OCI-LY3 (cell line): ENCODE measurements around the gene ETNK2.

ENCODE experiments used
- EZH2phosphoT487 ChIP-seq: fragments of 200-600 bp; shearing (Covaris generic); IDR thresholded peaks from 2 replicates; pipeline ENCODE4 v1.6.1; 2018; ENCODE audit warnings: antibody characterized with exemption, mixed run types, low read depth
- TF ChIP-seq, protein P1 (sequence below): fragments of 200-600, 300-600 bp; sonication (generic); IDR thresholded peaks from 2 replicates; pipeline ENCODE4 v1.5.1; 2014; ENCODE audit warnings: antibody characterized with exemption, low read length, low read depth

DNA sequence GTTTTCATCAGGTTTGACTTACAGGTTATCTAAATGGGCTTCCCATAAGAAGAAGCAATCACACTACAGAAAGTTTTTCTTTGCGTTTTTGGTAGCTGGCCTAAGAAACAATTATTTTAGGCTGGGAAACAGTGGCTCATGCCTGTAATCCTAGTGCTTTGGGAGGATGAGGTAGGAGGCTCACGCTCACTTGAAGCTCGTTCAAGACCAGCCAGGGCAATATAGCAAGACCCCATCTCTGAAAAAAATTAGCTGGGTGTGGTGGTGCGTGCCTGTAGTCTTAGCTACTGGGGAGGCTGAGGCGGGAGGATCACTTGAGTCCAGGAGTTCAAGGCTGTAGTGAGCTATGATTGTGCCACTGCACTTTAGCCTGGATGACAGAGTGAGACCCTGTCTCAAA lies 15.9 kb upstream of the ETNK2 start:
- TF ChIP-seq, protein P1, sequence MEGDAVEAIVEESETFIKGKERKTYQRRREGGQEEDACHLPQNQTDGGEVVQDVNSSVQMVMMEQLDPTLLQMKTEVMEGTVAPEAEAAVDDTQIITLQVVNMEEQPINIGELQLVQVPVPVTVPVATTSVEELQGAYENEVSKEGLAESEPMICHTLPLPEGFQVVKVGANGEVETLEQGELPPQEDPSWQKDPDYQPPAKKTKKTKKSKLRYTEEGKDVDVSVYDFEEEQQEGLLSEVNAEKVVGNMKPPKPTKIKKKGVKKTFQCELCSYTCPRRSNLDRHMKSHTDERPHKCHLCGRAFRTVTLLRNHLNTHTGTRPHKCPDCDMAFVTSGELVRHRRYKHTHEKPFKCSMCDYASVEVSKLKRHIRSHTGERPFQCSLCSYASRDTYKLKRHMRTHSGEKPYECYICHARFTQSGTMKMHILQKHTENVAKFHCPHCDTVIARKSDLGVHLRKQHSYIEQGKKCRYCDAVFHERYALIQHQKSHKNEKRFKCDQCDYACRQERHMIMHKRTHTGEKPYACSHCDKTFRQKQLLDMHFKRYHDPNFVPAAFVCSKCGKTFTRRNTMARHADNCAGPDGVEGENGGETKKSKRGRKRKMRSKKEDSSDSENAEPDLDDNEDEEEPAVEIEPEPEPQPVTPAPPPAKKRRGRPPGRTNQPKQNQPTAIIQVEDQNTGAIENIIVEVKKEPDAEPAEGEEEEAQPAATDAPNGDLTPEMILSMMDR = no peak
- TF ChIP-seq EZH2phosphoT487 = no peak
